Cardiac septum (tissue), 1 donor: Measurements from ENCODE around the gene BBC3. TPM values are rescaled to one million over a fixed set of nuclear protein-coding genes. Genes with fewer than 3 reads are reported as not detected.

Experiments used
- DNase-seq: peaks from one replicate; pipeline ENCODE4 v3.0.0-alpha.2; 2020; ENCODE audit warnings: low spot score
- intact Hi-C: fragments of 100-400 bp; cut with DNase I; formaldehyde crosslinking; loops from one replicate; pipeline ENCODE4 v1.14.0; 2022
- total RNA-seq: library from RNA; stranded (reverse); fragmentation: NEBNext Ultra II Directional; extraction: Animal tissue kit (Norgen Biotek cat#: 25700); gene quantifications from one replicate; pipeline ENCODE4 v1.2.1, GENCODE V29; 2021
- donor health status: DM: no; HTN: no; CAD: no.

Gene BBC3
- total RNA-seq, 1 donor from 2014 or later = 4.4 TPM

DNA sequence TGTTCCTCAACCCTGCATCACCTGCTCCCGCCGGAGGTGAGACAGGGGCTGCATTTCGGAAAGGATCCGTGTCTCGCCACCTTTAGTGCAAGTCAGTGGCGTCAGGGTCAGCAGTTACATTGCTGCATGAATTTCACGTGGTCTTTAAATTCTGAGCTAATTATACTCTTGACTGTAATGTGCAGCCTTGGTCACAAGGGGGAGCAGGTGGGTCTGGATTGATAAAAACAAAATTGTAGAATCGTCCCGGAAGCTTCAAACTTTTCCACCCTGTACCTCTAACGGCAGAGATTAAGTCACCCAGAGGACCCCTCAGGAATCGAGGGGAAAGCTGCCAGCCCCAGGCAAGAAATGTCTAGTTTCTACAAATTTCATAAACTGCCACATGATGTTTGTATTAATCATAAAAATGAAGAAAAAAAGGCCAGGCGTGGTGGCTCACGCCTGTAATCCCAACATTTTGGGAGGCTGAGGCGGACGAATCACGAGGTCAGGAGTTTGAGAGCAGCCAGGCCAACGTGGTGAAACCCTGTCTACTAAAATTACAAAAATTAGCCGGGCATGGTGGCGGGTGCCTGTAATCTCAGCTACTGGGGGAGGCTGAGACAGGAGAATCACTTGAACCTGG lies 20.2 kb downstream of the BBC3 start:
- intact Hi-C loops = loop anchor here (1.0 to 5.0 kb wide), 2 partner anchors 33 to 54 kb away; no protein-coding TSS in a partner anchor
- DNase-seq = no peak

DNA sequence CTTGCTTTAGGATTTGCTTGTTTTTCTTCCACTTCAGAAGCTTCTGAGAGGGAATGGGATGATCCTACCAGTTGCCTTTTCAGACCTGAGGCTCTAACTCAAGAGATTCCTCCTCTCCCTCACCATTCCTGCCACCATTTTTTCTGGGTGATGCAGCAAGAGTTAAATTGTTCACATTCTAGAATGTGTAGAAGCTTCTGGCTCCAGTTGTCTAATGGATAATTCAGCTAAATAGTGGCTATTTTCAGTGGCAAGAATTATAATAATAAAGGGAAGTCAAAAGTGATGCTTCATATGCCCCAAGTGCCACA lies 20.9 kb downstream of the BBC3 start:
- DNase-seq = no peak
- intact Hi-C loops = loop anchor here (1.0 to 5.0 kb wide), 2 partner anchors 34 to 53 kb away; no protein-coding TSS in a partner anchor

DNA sequence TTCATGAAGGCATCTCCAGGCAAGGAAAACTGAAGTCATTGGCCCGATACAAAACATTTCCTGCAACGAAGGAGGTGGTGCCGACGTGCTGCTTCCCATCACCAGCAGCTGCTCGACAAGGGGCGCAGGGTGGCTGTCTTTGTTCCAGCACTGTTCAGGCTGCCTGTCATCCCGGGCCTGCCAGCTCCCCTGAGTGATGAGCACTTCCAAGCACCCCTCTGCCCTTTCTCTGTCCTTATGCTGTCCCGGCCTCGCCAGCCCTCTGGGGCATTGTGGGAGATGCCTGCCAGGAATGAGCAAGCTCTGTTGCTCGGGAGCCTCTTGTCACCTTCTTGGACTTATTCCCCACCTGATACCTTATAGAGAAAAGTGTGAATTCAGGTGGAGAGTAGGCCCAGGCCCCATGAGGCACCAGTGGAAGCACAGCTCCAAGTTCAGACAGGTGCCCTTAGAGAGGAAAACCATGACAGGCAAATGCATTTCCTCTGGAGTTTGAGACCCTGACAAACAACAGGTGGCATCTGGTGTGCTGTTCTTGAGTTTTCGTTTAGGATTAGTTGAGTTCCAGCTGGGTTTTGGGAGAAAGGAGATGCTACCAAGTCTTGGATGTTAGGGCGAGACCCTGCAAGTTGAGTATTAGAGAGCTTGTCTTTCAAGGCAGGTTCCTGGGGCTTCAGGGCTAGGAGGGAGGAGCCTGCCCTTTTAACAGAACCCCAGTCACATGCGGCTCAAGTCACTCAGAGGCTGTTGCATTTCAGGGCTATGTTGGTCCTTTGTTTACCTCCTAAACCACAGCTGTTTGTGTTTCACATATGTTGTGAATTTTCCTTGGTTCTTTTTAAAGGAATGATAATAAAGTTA lies 21.4 kb downstream of the BBC3 start:
- intact Hi-C loops = loop anchor here (1.0 to 5.0 kb wide), 2 partner anchors 35 to 52 kb away; no protein-coding TSS in a partner anchor
- DNase-seq = no peak

DNA sequence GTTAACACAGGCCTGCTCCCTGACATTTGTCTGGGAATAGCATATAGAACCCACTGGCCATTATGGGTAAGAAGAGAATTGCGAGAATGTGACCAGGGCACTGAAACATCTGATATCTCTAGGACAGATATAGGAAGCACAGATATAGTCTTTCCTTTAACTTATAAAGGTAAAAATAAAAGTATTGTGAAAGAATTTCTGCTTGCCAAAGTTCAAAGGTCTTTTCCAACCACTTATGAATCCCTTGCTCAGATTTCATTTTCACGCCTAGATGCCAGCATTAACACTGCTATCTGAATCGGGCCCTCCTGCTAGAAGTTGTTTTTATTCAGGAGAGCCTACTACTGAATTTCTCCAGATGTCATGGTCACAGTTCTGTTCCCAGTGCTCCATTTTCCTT lies 27.7 kb downstream of the BBC3 start:
- intact Hi-C loops = no loop called here
- no peak for DNase-seq

DNA sequence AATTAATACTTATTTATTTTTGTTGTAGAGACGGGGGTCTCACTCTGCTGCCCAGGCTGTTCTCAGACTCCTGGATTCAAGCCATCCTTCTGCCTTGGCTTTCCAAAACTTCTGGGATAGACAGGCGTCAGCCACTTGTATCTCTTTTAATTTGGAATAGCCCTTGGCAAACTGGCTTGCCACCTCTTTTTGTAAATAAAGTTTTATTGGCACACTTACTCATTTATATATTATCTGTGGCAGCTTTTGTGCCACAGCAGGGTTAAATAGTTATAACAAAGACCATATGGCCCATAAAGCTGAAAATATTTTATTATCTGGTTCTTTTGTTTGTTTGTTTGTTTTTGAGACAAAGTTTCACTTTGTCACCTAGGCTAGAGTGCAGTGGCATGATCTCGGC lies 30.5 kb downstream of the BBC3 start:
- intact Hi-C loops = no loop called here

DNA sequence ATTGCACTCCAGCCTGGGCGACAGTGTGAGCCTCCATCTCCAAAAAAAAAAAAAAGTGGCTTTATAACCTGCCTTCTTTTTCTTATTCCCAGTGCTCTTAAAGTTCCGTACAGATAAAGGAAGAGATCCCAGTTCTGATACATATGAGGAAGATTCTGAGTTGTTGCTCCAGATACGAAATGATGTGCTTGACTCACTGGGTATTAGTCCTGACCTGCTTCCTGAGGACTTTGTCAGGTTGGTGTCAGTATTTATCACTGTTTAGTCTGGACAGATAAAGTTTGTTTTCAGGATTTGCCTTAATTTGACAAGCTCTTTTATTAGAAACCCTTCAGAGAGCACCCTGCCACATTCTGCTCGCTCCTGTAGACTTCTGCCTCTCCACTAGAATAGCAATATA lies 33.9 kb downstream of the BBC3 start:
- DNase-seq = no peak
- intact Hi-C loops = no loop called here

More for the DNA sequence above, 30.5 kb downstream of the BBC3 start:
- no peak for DNase-seq

DNA sequence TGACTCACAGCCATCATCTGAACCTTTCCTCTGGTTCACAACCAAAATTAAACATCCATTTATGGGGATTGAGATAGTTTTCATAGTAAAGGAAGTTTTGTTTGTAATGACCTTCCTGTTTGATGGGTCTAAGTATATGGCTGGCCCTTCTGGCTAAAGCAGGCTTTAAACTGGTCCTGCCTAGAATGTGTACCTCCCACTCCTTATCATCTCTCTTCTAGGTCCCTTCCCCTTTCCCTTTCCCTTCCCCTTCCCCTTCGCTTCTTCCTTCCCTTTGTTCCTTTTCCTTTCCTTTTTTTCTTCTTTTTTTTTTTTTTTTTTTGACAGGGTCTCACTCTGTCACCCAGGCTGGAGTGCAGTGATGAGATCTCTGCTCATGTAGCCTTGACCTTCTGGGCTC lies 35.6 kb downstream of the BBC3 start:
- no peak for DNase-seq
- intact Hi-C loops = no loop called here

DNA sequence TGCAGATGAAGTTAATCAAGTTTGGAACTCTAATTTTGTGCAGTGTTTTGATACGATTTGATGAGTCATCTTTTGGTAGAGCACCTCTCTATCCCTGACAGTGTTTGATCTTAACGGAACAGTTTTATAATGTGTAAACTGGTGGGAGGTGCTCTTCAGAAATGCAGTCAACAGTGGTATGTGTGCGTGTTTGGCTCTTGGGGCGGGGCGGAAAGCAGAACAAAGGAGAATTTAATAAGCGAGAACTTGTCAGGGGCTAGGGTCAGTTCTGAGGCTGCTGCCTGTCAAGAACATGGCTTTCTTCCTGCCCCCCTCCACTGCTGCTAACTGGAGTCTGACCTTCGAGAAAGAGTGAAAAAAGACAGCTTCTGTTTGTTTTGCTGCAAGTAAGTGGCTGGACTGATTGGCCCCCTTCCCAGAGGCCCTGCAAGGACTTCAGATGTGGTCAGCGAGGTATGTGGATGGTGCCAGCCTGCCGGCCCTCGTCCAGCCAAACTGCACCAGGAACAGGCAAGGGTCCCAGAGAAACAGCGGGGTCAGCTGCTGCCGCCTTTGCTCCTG lies 40.8 kb downstream of the BBC3 start:
- no peak for DNase-seq
- intact Hi-C loops = loop anchor here (5.0 kb wide), 1 partner anchor 33 kb away; no protein-coding TSS in a partner anchor

DNA sequence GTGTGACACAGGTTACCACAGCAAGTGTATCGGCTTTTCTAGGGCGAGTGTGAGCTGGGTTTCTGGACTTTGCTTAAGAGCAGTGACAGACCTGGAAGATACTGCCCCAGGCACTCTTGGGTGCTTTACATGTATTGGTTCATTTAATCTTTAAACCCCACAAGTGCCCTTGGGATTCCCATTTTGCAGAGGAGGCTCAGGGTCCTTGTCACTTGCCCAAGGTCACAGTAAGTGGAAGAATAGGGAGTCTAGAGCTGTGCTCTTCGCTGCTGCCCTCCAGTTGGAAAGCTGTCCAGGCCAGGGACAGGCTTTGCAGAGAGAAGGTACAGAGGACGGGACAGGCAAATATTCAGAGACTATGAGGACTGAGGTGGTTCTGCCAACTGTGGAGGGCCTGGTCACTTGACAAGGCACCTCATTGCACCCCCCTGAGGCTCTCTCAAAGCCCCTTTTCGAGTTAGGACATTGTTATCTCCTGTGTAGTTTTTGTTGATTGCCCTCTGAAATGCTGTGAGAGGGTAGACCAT lies 42.4 kb downstream of the BBC3 start:
- intact Hi-C loops = no loop called here
- DNase-seq = no peak

DNA sequence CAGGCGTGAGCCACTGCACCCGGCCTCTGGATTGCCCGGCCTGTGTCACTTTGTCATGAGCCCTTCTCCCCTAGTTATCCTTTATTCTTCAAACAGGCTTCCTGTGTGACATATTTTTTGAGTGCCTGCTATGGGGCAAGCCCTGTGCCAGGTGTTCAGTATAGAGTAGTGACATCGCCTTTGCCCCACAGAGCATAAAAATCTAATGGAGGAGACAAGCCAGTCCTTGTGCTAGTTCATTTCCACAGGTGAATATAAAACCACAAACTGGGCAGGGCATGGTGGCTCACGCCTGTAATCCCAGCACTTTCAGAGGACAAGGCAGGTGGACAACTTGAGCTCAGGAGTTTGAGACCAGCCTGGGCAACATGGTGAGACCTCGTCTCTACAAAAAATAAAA lies 43.2 kb downstream of the BBC3 start:
- DNase-seq = no peak
- intact Hi-C loops = no loop called here

DNA sequence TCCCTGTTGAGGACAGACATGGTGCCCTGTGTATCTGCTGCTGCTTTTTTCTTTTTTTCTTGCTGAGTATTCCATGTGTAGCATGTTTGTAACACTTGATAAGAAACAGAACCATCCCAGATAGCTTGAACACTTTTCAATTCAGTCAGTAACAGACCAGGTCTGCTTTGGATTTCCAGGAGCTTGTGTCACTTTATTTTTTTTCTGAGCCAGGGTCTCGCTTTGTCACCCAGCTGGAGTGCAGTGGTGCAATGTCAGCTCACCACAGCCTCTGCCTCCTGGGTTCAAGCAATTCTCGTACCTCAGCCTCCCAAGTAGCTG lies 43.7 kb downstream of the BBC3 start:
- DNase-seq = no peak
- intact Hi-C loops = no loop called here

DNA sequence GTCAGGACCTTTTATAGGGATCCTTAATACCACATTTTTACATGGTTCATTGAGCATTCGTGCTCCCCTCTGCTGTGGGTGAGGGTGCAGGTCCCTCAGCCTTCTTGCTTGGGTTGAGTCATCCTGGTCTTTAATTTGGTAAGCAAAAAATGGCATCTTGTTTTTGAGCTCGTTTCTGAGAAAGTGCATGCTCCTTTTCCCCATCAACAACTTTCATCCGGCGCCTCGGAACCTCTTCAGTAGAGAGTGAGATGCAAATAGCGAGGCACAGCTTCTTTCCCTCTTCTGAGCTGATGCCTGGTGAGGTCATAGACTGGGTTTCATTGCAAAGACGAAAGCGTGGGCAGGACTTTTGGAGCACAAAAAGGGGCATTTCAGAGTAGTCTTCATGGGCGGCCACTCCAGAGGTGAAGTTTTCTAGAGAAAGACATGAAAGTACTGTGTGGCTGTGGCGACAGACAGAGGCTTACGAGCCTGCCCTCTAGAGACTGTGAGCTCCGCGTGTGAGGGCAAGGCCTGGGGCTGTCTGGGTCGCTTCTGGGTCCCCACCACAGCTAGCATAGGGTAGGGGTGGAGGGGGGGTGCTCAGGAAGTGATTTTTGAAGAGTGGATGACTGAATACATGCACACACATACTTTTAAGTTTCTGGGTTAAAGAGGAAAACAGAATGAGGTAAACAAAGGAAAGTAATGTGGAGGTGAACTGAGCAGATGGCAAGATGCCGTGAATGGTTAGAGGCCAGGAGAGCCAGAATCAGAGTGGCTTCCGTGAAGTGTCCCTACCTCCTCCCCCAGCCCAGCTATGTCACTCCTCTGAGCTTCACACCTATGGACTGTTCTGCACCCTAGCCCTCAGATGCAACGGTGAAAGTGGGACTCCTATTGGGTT lies 44.3 kb downstream of the BBC3 start:
- intact Hi-C loops = no loop called here
- DNase-seq = no peak

DNA sequence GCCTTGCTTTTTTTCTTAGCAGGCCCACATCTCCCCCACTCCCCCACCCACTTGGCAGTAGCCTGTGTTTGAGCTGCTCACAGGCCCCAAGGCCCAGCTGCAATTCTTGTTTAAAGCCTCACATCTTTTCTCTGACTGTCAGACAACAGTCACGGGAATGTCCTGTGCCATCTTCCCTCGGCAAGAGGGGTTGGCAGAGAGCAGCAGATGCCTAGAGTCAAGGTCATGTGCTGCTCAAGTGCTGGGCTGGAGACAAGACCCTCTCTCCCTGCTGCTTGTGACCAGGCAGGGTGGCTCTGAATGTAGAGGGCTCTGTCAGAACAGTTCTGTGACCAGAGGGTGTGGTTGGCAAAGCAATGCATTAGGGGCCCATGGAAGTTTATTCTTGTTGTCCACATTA lies 47.4 kb downstream of the BBC3 start:
- DNase-seq = no peak
- intact Hi-C loops = no loop called here

DNA sequence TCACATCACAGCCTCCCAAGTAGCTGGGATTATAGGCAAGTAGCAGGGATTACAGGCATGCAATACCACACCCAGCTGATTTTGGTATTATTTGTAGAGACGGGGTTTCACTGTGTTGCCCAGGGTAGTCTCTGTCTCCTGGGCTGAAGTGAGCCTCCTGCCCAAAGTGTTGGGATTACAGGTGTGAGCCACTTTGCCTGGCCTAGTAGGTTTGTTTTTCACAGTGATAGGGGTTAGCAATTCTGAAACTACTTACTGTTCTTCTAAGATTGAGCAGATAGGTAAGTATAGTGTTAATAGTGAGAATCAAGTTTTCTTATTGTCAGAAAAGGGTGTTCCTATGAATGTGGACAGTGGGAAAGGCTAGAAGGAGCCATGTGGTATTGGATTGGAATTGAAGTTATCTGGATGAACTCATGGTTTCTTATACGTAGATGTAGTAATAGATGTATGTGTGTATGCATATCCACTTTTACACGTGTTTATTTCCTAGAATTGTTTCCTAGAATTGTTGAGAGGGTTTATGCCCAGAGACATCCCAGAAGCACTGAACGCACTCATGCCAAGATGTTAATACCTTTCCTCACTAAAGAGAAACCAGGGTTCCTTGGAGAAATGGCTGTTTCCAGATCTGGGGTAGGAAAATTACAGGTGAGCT lies 51.2 kb downstream of the BBC3 start:
- no peak for DNase-seq
- intact Hi-C loops = no loop called here

DNA sequence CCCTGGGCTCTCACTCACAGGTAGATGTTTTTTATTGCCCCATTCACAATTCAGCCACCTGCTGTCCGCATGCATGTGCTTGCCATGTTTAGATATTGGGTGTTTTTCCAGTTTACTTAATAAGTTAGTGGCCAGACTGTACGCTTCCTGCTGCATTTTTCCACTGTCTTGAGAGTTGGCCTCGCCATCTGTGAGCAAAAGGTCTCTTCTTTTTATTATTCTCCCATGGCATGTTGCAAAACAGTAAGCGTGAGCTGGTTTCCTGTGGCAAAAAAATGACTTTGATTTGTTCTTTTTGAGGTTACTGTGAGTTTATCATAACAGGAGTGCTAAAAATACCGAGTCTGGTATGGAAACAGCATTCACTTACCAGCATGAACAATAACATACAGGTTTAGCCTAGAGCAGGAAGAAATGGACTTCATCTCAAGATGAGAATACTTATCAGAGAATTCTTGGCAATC lies 54.3 kb downstream of the BBC3 start:
- no peak for DNase-seq
- intact Hi-C loops = no loop called here

DNA sequence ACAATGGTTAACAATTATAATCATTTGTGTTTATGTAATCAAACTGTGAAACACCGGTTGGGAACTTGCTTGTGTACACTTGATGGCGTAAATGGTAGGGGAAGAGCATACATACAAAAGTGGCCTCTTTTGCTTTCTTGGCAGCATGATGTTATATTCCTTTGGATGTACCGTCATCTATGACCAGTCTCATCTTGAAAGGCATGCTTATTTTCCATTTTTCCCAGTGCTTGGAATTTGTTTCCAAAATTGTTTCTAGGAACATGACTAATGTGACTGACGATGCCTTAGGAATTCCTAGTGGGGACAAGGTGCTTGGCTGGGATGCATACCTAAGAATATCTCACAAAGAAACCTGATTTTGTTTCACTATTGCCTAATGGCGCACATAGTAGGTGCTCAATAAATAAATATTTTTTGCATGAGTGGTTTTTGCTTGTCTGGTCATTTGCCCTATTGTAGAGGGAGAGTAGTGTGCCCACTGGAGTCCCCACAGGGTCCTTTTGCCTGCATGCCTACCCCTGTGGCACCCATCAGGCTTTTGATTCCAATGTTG lies 54.9 kb downstream of the BBC3 start:
- DNase-seq = no peak
- intact Hi-C loops = no loop called here

DNA sequence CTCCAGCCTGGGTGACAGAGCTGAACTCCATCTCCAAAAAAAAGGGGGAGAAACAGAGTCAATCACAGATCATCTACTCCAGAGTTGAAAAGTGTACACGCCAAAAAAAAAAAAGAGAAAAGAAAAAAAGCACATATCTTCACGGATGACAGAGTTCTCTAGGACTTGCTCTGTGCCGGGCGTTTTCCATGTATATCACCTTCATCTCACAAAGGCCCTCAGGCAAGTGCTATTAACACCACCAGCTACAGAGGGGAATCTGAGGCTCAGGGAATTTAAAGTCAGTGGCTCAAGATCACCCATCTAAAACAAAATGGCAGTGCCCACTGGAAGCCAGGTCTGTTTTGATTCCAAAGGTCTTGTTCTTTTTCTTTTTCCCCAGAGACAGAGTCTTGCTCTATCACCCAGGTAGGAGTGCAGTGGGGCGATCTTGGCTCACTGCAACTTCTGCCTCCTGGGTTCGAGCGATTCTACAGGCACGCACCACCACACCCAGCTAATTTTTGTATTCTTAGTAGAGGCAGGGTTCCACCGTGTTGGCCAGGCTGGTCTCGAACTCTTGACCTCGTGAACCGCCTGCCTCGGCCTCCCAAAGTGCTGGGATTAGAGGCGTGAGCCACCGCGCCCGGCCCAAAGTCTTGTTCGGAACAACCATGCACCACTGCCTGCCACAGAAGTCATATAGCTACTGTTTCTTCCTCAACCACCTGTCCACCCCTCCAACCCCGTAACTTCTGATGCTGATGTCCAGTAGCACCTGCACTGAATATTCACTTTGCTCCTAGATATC lies 58.1 kb downstream of the BBC3 start:
- intact Hi-C loops = no loop called here
- no peak for DNase-seq
